Activated CD4-positive, alpha-beta T cell treated with anti-CD3 and anti-CD28 coated beads, Interleukin-2, amount 50 U/mL, for 1 hour (primary cell): ENCODE measurements around the gene NAA60.
"Not testable (repeated sequence)": the region's sequence is repeated elsewhere in the genome, so short reads cannot be mapped to it uniquely, and the experiment has no call there.

Experiments
- DNase-seq: peaks from one replicate; pipeline ENCODE4 v3.0.0-alpha.2; 2020

The NAA60 gene

DNA sequence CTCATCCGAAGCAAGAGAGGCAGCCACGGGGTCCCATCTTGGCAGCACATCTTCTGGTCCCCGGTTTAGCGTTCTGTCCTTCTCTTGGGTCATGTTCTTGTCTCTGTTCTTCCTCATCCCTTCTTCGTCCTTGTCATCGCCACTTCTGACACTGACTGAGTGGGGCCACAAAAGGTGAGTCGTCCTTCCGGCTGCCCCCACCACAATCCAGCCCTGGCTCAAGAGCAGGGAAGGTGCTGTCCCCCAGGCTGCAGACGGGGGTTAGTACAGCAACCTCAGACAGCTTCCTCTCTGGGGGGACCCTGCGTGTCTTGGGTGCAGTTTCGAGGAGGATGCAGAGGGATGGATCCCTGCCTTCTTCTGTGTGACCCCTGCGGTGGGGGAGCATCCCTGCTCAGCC, 21.8 kb downstream of the NAA60 start:
- DNase-seq, result no peak

DNA sequence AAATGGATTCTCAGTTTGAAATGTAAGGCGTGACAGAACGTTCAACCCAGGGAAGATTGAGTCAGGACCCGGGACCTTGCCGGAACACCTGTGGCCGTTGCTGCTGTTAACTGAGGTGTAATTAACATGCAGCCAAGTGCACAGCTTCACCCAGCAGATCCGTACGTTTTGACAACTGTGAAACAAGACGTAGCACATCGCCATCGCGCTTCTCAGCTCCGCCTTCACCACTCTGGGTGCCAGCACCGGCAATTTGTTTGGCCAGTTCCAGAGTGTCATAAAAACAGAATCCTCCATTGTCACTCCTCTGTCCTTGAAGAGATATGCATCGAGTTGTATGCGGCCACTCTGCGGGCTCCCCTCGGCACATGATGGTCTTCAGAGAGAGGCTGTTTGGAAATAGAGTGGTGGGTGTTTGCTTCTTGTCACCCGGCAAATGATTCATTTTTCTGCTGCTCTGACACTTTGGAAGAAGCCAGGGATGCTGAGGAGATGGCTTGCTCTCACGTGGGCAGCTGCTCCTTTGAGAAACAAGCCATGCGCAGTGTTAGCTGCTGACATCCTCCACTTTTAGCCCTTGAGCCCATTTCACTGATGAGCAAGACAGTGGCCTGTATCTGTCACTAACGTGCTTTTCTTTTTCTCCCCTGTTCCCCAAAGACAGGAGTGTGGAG, 22.6 kb downstream of the NAA60 start:
- DNase-seq, result no peak

DNA sequence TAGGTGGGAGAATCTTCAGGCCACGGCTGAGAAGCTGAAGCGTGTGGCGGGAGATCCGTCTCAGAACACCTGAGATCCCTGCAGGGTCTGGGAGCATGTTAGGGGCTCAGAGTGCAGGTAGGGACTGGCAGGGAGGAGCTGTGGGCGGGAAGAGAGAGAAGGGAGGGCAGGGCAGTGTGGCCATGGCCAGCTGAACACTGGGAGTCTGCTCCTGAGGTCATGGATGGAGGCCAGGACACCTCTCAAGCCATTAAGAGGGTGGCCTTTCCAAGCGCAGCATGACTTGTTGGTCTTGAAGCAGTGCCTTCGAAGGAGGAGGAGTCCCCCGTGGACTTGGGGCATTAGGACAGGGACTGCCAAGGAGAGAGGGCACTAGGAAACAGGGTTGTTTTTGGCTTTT, 23.7 kb downstream of the NAA60 start:
- no peak for DNase-seq

DNA sequence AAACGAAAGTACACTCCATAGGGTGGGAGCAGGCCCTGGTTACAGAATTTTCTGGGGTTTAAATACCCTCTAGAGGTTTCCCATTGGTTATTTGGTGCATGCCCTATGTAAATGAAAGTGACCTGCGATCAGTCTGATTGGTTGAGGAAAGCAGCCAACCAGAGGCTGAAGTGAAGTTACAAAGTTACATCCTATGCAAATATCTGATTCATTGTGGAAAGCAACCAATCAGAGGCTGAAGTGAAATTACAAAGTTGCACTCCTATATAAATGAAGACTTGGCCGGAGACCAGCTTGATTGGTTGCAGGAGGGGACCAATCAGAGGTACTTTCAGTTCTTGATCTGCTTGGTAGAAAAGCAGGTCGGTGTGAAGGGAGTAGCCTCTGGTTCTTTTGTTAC, 24.4 kb downstream of the NAA60 start:
- DNase-seq, result no peak

DNA sequence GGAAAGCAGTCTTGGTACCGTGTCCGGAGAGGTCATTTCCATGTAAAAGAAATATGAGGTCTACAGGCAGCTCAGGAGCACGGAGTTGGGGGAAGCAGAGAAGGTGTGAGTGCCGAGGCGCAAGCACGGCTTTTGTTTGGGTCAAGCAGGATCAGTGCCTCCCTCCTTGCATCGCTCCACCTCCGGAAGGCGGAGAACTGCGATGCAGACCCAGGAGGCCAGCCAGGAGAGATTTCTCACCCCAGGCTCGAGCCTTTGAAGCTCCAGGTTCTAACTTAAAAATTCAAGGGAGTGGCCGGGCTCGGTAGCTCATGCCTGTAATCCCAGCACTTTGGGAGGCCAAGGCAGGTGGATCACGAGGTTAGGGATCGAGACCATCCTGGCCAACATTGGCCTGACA, 25.0 kb downstream of the NAA60 start:
- no peak for DNase-seq

DNA sequence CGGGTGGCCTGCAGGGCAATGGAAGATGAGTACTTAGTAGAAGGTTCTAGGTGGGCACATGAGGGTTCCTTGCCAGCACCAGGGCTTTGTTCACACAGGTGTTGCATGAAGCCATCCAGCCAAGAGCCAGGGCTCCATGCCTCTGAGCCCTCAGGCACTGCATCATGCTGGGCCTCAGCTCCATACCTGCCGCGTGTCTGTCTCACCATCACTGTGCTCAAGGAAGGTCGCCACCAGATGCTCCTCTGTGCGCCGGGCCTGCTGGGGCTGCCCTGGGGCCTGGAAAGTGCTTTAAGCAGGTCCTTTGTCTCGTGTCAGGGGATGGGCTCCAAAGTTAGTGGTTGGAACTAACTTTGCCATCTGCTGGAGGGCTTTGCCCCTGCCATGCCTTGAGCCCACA, 26.3 kb downstream of the NAA60 start:
- DNase-seq, result no peak

DNA sequence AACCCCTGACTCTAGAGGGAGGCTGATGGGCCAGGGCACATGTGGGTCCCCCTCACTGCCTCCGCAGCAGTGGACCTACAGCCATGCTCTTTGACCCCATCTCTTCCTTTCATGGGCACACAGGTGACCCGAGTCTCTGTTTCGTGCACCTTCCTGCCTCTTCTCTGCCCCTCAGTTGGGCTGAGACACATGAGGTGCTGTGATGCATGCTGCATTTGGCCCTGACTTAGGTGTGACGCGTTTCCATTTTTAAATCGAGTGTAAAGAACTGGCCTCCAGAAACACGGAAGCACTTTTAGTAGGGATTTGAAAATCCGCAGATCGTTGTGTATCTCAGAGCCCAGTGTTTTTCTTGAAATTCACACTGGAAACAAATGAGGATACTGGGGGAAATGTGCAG, 27.2 kb downstream of the NAA60 start:
- DNase-seq, result no peak

DNA sequence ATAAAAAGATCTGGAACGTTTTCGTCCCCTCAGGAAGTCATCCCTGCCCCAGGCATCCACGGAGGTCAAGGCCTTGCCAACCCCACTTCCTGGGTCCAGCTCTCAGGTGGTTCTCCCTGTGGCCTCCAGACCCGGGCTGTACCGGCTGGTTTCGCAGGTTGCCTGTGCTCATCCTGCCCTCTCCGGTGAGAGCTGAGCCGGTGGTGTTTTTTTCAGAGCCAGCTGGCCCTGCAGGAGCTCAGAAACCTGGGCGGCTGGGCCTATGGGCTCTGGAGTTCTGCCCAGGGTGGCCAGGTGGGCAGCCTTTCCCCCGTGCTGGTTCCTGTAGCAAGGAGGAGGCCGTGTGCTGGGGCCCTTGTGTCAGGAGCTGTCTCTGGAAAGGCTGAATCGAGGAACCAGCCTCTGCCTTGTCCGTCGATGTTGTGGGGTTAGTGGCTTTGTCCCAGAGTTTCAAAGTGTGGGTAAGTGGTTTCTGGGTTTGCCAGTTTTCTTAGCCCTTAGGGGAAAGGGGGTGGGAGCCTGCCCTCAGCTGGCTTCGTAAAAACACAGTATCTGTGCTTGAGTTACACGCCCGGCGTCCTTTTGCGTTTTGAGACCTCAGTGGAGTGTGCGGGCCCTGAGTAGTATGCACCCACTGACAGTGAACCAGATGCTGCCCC, 28.2 kb downstream of the NAA60 start:
- DNase-seq, result no peak

DNA sequence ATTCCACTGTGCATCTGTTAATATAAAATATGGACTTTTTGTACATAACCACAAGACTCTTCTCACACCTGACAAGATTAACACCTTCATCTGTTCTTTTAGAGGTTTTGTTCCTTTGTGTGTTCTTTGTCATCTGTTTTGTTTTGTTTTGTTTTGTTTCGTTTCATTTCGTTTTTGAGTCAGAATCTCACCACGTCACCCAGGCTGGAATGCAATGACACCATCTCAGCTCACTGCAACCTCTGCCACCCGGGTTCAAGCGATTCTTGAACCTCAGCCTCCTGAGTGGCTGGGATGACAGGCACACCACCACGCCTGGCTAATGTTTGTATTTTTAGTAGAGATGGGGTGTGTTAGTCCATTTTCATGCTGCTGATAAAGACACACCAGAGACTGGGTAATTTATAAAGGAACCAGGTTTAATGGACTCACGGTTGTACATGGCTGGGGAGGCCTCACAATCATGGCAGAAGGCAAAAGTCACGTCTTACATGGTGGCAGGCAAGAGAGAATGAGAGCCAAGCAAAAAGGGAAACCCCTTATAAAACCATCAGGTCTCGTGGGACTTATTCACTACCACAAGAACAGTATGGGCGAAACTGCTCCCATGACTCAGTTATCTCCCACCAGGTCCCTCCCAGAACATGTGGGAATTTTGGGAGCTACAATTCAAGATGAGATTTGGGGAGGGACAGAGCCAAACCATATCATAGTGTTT, 29.6 kb downstream of the NAA60 start:
- no peak for DNase-seq

DNA sequence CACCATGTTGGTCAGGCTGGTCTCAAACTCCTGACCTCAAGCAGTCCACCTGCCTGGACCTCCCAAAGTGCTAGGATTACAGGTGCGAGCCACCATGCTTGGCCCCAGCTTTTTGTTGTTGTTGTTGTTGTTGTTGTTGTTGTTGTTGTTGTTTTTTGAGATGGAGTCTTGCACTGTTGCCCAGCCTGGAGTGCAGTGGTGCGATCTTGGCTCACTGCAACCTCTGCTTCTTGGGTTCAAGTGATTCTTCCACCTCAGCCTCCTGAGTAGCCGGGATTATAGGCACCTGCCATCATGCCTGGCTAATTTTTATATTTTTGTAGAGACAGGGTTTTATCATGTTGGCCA, 30.1 kb downstream of the NAA60 start:
- not testable (repeated sequence) for DNase-seq

DNA sequence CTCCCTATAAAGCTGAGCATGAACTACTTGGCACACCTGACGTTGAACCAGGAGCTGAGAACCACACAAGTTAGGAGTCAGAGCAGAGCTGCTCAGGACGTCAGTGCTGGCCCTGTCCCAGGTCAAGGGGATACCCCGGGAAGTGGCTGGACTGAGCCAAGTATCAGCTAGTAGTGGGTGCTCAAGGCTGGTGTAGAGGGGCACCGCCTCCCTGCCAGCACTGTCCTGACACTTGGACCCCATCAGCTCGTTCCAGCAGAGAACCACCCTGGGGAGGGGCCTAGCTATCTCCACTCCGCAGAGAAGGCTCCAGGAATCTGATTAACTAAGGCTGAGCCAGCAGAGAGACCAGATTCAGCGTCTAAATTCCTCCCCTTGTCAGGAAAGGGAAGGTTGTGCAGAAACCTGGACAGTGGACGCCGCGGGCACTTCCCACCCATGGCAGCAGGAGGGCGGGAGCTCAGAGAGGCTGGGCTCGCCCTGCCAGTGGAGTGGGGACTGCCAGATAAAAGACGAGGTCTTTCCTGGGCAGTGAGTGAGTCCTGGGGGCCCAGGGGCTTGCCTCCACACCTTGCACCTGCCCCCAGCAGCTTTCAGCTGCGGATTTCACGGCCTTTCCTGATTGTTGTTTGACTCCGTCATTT, 30.8 kb downstream of the NAA60 start:
- no peak for DNase-seq

DNA sequence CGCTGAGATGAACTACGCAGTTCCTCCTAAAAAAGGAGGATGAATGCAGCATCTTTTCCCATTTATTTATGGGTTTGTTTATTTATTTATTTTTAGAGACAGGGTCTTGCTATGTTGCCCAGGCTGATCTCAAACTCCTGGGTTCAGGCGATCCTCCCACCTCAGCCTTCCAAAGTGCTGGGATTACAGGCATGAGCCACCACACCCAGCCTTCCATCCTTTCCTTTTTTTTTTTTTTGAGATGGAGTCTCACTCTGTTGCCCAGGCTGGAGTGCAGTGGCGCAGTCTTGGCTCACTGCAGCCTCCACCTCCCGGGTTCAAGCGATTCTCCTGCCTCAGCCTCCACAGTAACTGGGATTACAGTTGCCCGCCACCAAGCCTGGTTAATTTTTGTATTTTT, 31.4 kb downstream of the NAA60 start:
- not testable (repeated sequence) for DNase-seq

DNA sequence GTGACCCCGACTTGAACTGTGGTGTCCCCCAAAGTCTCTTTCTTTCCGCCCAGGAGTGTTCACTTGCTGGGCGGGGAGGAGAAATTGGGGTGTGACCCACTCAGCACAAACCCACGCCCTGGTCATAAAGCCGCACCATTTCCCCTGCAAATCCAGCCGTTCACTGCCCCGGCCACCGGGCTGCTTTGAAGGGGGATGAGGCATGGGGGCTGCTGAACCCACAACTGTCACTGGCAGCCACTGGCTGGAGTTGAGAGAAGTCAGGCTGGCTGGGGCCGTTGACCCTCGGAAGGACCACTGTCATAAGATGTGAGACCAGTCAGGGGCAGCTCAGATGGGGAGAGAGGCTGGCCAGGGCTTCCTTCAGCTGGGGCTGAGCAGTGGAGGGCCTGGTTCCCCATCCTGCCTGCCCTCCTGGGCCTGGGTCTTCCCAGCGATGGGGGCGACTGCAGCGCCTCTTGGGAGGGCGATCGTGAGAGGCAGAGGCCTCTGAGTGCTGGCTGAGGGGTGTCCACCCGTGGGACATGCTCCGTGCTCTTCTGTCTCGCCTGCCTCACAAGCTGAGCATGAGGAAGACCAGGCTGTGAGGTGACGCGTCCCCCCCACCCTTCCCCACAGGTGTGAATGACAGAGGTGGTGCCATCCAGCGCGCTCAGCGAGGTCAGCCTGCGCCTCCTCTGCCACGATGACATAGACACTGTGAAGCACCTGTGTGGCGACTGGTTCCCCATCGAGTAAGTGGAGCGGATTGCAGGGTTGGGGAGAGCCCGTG, 32.3 kb downstream of the NAA60 start:
- DNase-seq, result no peak

DNA sequence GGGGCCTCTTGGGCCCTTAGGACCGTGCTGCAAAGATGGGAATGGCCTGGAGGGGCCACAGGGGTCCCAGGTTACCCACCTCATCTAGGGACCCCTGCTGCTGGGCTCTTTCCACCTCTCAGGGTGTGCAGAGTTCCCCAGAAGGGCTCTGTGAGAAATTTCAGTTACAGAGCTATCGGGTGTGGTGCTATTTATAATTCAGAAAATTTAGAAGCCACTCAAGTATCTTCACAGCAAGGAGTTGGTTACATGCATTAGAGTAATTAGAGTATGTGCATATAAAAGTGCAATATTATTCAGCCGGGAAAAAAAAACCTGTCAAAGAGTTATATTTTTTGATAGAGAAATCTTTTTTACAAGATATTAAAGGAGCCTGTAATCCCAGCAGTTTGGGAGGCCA, 32.9 kb downstream of the NAA60 start:
- no peak for DNase-seq

DNA sequence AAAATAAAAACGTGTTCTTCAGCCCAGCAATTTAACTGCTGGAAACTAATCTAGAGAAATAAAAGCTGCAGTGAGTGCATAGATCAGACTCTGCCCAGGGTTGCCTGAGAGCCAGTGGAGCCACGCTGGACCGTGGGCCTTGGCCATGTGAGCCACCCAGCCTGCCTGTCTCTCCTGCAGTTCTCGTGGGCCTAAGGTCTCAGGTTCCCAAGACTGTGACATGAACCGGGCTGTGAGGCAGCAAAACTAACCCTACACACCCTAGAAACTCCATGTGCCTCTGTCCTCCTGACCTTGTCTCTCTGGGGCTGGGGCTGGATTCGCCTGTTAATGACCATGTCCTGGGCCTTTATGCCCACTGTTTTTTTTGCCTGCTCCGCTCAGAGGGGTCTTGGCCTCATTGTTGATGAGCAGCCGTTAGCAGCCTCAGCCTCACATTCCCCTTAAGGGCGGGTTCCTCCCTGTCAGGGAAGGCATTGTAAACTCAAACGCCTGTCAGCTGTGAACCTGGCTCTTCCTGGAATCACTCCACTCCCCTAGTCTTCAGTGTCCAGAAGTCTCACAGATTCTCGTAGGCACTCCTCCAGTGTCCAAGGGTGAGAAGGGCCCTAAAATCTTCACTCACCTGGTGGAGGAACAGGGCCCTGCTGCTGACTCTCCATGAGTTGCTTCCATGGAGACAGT, 34.9 kb downstream of the NAA60 start:
- no peak for DNase-seq

DNA sequence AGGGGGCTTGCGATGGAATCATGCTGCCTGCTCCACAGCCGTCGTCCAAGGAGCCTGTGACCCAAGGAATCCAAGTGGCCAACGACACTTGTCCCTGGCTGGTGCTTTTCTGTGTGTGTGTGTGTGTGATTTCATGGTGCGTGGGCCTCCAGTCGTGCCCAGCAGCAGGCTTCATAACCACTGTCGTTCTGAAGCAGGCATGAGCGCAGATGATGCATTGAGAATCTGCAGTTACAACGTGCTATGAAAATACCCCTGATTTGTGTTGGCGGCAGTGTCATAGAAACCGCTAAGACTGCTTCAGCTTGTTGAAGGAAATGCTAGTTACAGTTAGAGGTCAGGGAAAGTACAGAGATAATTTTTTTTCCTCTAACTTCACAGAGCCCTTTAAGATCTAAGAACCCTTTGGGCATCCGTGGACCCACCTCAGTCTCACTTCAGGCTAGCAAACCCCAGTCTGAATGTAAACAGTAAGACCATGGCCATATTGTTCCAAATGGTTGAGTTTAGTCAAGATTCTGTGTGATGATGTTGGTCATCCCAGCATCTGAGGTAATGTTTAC, 36.3 kb downstream of the NAA60 start:
- DNase-seq, result no peak

DNA sequence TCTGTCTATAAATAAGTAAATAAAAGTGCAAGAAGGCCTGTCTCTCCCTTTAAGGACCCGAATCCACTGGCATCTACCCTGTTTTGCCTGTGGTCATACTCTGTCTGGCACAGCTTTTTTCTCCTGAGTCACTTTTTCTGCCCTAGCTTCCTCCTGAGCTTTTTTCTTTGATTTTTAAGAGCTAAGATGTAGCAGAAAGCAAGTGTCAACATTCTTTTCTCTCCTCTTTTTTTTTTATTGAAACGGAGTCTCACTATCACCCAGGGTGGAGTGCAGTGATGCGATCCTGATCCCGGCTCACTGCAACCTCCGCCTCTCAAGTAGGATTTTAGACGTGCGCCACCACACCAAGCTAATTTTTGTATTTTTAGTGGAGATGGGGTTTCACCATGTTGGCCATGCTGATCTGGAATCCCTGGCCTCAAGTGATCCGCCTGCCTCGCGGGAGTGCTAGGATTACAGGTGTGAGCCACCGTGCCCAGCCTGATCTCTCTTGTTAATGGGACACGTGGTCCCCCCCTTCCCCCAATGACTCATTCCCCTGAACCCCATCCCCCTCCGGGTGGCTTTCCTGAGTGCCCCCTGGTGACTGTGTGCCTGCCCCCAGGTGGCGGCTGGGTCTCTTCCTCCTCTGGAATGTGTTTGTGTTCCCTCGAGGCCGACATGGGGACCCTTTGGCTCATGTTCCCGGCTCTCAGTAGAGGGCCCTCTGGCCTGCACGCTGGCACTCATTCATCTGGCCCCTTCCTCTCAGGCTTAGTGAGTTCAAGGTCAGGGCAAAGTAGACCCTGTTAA, 37.6 kb downstream of the NAA60 start:
- no peak for DNase-seq

DNA sequence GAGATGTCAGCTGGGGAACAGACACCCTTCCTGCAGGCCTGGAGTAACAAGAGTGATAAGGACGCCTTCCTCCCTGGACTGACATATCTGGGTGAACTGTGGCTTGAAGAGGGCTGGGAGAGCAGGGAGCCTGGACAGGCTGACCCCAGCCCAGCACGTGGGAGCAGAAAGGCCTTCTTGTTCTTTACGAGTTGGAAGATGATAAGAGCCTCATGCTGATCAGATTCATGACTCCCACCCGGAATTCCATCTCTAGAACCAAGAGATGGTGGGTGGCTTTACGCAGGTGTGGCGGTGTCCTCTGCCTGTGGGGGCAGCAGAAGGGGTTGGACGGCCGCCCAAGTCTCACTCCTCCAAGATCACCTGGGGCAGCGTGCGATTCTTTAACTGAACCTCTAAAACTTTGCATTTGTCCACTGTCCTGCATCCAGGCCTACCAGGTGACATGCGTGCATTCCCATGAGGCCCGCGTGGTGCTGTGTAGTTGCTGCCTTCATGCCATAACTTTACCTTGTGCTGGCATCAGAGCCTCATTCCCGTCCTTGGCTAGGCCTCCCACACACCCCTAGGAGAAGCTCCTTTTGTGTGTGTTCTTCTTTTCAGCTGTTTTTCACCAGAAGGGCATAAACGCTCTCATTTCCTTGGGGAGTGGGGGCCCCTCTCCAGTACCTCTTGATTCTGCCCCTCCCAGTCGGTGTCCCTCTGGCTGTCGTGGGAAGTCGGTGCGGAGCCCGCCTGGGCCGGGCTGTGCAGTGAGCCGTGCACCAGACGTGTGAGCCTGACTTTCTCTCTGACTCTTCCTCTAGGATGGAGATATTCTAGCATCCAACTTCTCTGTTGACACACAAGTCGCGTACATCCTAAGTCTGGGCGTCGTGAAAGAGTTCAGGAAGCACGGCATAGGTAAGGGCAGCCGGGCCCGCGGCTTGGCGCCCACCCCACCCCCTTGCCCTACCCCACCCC, 38.5 kb downstream of the NAA60 start:
- DNase-seq, result no peak

DNA sequence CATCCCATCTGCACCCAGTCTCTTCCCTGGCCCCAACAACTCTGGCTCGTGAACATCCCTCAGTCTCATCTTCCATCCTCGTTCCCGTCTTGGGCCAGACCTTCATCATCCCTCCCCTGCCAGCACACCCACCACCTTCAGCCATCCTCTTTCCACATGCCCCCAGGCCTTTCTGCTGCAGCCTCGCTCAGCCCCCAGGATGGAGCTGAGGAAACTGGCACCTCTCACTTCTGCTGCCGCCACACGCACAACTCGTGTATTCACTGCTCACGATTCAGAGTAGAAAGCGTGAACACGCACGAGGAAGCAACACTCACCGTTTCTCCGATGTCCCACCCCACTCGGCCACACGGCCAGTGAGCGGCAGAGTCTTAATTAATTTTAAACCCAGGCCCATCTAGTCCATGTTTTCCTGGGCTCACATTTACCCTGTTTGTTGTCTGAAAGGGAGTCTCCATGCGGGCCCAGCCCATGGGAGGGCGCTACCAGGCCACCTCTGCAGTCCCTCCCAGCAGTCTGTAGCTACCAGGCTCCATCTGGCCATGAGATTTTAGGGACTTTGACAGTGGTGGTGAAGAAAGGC, 39.3 kb downstream of the NAA60 start:
- no peak for DNase-seq
